KOPT-K1 (cell line): ENCODE results near the gene MAPRE2.
"Not testable (repeated sequence)": the region's sequence is repeated elsewhere in the genome, so short reads cannot be mapped to it uniquely, and the experiment has no call there.

Source experiments
- H3K27ac ChIP-seq: fragments of 200-600 bp; sonication (generic); 2 replicates; pipeline ENCODE4 v1.5.1; 2016; ENCODE audit warnings: antibody characterized with exemption, mild to moderate bottlenecking, low read depth, low read length; ENCODE audit not compliant: poor library complexity, severe bottlenecking
- H3K36me3 ChIP-seq: fragments of 200-600 bp; sonication (generic); 2 replicates; pipeline ENCODE4 v1.5.1; 2017; ENCODE audit warnings: antibody characterized with exemption, mild to moderate bottlenecking, low read length, moderate library complexity; ENCODE audit not compliant: insufficient read depth
- H3K9me3 ChIP-seq: fragments of 200-600 bp; sonication (generic); 2 replicates; pipeline ENCODE4 v1.5.1; 2017; ENCODE audit warnings: antibody characterized with exemption, low read length, mild to moderate bottlenecking; ENCODE audit not compliant: insufficient read depth, poor library complexity, severe bottlenecking

The MAPRE2 gene

GRCh38 chr18:35143622-35144596 lies 102.7 kb downstream of the MAPRE2 start:
- Histone ChIP-seq H3K9me3 (no peaks in the 10 kb centered on the region), H3K27ac (no peak overlapping the region), H3K36me3 (peaks cover 44% of the 10 kb centered on the region)

GRCh38 chr18:35144698-35145097 lies 103.5 kb downstream of the MAPRE2 start:
- no peaks in the 10 kb centered on the region for H3K9me3 ChIP-seq
- peaks cover 36% of the 10 kb centered on the region for H3K36me3 ChIP-seq
- no peak overlapping the region for H3K27ac ChIP-seq

GRCh38 chr18:35150195-35150594 lies 109.0 kb downstream of the MAPRE2 start:
- not testable (repeated sequence) for H3K9me3 ChIP-seq, H3K27ac ChIP-seq, H3K36me3 ChIP-seq

GRCh38 chr18:35153609-35154272 lies 112.5 kb downstream of the MAPRE2 start:
- no peak overlapping the region for H3K27ac ChIP-seq
- H3K9me3 ChIP-seq = no peaks in the 10 kb centered on the region
- H3K36me3 ChIP-seq = no peaks in the 10 kb centered on the region

GRCh38 chr18:35155398-35156117 lies 114.3 kb downstream of the MAPRE2 start:
- Histone ChIP-seq H3K9me3 (no peaks in the 10 kb centered on the region), H3K36me3 (no peaks in the 10 kb centered on the region), H3K27ac (no peak overlapping the region)

GRCh38 chr18:35157181-35157580 lies 116.0 kb downstream of the MAPRE2 start:
- Histone ChIP-seq H3K27ac (no peak overlapping the region), H3K36me3 (no peaks in the 10 kb centered on the region), H3K9me3 (no peaks in the 10 kb centered on the region)

GRCh38 chr18:35158728-35159450 lies 117.7 kb downstream of the MAPRE2 start:
- Histone ChIP-seq H3K9me3 (no peaks in the 10 kb centered on the region), H3K27ac (no peak overlapping the region), H3K36me3 (no peaks in the 10 kb centered on the region)

GRCh38 chr18:35159782-35160181 lies 118.6 kb downstream of the MAPRE2 start:
- no peaks in the 10 kb centered on the region for H3K9me3 ChIP-seq
- H3K27ac ChIP-seq = no peak overlapping the region
- no peaks in the 10 kb centered on the region for H3K36me3 ChIP-seq

- Histone ChIP-seq H3K9me3 (no peaks in the 10 kb centered on the region), H3K36me3 (no peaks in the 10 kb centered on the region), H3K27ac (no peak overlapping the region)
Observed at GRCh38 chr18:35161485-35161884, 120.3 kb downstream of the MAPRE2 start.

- H3K36me3 ChIP-seq = no peaks in the 10 kb centered on the region
- H3K27ac ChIP-seq = no peak overlapping the region
- H3K9me3 ChIP-seq = no peaks in the 10 kb centered on the region
Observed at GRCh38 chr18:35161934-35162333, 120.7 kb downstream of the MAPRE2 start.

- no peak overlapping the region for H3K27ac ChIP-seq
- H3K36me3 ChIP-seq = no peaks in the 10 kb centered on the region
- H3K9me3 ChIP-seq = no peaks in the 10 kb centered on the region
Observed at GRCh38 chr18:35163014-35163539, 121.9 kb downstream of the MAPRE2 start.

- Histone ChIP-seq H3K36me3 (no peaks in the 10 kb centered on the region), H3K9me3 (no peaks in the 10 kb centered on the region), H3K27ac (no peak overlapping the region)
Observed at GRCh38 chr18:35163721-35164120, 122.5 kb downstream of the MAPRE2 start.

GRCh38 chr18:35164133-35164532 lies 122.9 kb downstream of the MAPRE2 start:
- Histone ChIP-seq H3K36me3 (no peaks in the 10 kb centered on the region), H3K9me3 (no peaks in the 10 kb centered on the region), H3K27ac (no peak overlapping the region)

- H3K9me3 ChIP-seq = no peaks in the 10 kb centered on the region
- no peak overlapping the region for H3K27ac ChIP-seq
- H3K36me3 ChIP-seq = no peaks in the 10 kb centered on the region
Observed at GRCh38 chr18:35167332-35167731, 126.1 kb downstream of the MAPRE2 start.
